Vagina (tissue), 2 donors: Measurements from ENCODE around the gene PIMREG. TPM values are rescaled to one million over a fixed set of nuclear protein-coding genes. Genes with fewer than 3 reads are reported as not detected.

ENCODE experiments used
- DNase-seq, 2 donors: peaks; one replicate each; pipeline ENCODE4 v3.0.0-alpha.2; 2017; ENCODE audit errors: extremely low spot score in 2 of 2
- H3K27ac ChIP-seq: fragments of 200-600 bp; sonication (generic); one replicate; pipeline ENCODE4 v1.5.1; 2019
- H3K27me3 ChIP-seq: fragments of 200-600 bp; sonication (generic); one replicate; pipeline ENCODE4 v1.5.1; 2019
- H3K36me3 ChIP-seq, 2 donors: fragments of 200-600 bp; sonication (generic); one replicate each; pipeline ENCODE4 v1.5.1; 2017 to 2019
- H3K4me1 ChIP-seq: fragments of 200-600 bp; sonication (generic); one replicate; pipeline ENCODE4 v1.5.1; 2019
- H3K4me3 ChIP-seq, 2 donors: fragments of 200-600 bp; sonication (generic); 1 replicate in 1 of 2; 2 replicates in 1 of 2; pipeline ENCODE4 v1.5.1; 2016 to 2019
- H3K9me3 ChIP-seq: fragments of 200-600 bp; sonication (generic); one replicate; pipeline ENCODE4 v1.5.1; 2019
- CTCF ChIP-seq, 3 experiments: fragments of 450-650 bp in 2 of 3; fragments of 200-600 bp in 1 of 3; sonication (generic) in 1 of 3; IDR thresholded peaks; one replicate each; pipeline ENCODE4 v1.5.1; 2017 to 2019; ENCODE audit warnings: antibody characterized with exemption in 3 of 3, mild to moderate bottlenecking in 2 of 3, moderate library complexity in 2 of 3
- POLR2A ChIP-seq, 2 donors: fragments of 450-650 bp; IDR thresholded peaks; one replicate each; pipeline ENCODE4 v1.6.1; 2017; ENCODE audit warnings: antibody characterized with exemption in 2 of 2, mild to moderate bottlenecking in 2 of 2, moderate library complexity in 2 of 2
- POLR2AphosphoS5 ChIP-seq, 2 donors: sonication (generic); formaldehyde crosslinking; IDR thresholded peaks; one replicate each; pipeline ENCODE4 v1.9.0; 2017; ENCODE audit warnings: antibody characterized with exemption in 2 of 2, mild to moderate bottlenecking in 2 of 2, low read depth in 1 of 2; ENCODE audit not compliant: insufficient read depth in 1 of 2
- intact Hi-C: fragments of 100-400 bp; cut with DNase I; formaldehyde crosslinking; loops from one replicate; pipeline ENCODE4 v1.15.1; 2023
- total RNA-seq: library from RNA; depleted of rRNA; stranded (reverse); fragments of >200 nt; gene quantifications from one replicate; pipeline ENCODE4 v1.2.3, GENCODE V29; 2016

The PIMREG gene
- total RNA-seq, 1 donor from 2014 or later: 0.74 TPM

- no peak for DNase-seq
- intact Hi-C loops: no loop called here
- TF ChIP-seq POLR2A (IDR thresholded peaks at IDR 0.05) (no peak), CTCF (IDR thresholded peaks at IDR 0.05) (no peak), POLR2AphosphoS5 (IDR thresholded peaks at IDR 0.05; ENCODE audit: insufficient read depth in 1 of 2, low read depth in 1 of 2) (no peak)
- Histone ChIP-seq H3K27ac (no peak overlapping the region), H3K9me3 (no peaks in the 10 kb centered on the region), H3K27me3 (no peaks in the 10 kb centered on the region), H3K4me1 (no peaks in the 10 kb centered on the region), H3K4me3 (no peak overlapping the region), H3K36me3 (no peaks in the 10 kb centered on the region)
Observed at GRCh38 chr17:6437466-6437865, 6.8 kb upstream of the PIMREG start.

DNA sequence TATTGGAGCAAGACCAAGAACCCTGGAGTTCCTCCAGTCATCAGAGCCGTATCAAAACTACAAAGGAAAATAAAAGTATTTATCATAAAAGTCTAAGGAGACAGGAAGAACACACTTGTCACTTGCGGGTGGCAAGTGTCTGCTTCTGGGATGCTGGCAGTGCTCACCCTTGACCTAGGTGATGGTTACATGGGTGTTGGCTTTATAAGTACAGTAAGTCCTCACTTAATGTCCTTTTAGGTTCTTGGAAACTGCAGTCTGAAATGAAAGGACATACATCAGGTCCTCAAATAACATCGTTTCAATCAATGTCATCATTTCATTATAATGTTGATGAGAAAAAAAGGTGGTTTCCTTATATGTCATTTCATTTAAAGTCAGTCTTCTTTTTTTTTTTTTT lies 6.3 kb upstream of the PIMREG start:
- no peak overlapping the region for H3K27ac ChIP-seq
- no peaks in the 10 kb centered on the region for H3K27me3 ChIP-seq
- no peak for DNase-seq
- no peak for TF ChIP-seq POLR2A (IDR thresholded peaks at IDR 0.05)
- TF ChIP-seq POLR2AphosphoS5 (IDR thresholded peaks at IDR 0.05; ENCODE audit: insufficient read depth in 1 of 2, low read depth in 1 of 2): no peak
- no peak for TF ChIP-seq CTCF (IDR thresholded peaks at IDR 0.05)
- H3K36me3 ChIP-seq: no peaks in the 10 kb centered on the region
- H3K4me3 ChIP-seq: no peak overlapping the region
- H3K9me3 ChIP-seq: no peaks in the 10 kb centered on the region
- intact Hi-C loops: no loop called here
- H3K4me1 ChIP-seq: no peaks in the 10 kb centered on the region

GRCh38 chr17:6439951-6440350 lies 4.3 kb upstream of the PIMREG start:
- DNase-seq: no peak
- H3K27ac ChIP-seq: no peak overlapping the region
- intact Hi-C loops: no loop called here
- peaks cover 14% of the 10 kb centered on the region for H3K4me1 ChIP-seq
- TF ChIP-seq POLR2AphosphoS5 (IDR thresholded peaks at IDR 0.05; ENCODE audit: insufficient read depth in 1 of 2, low read depth in 1 of 2) (no peak), CTCF (IDR thresholded peaks at IDR 0.05) (no peak), POLR2A (IDR thresholded peaks at IDR 0.05) (no peak)
- H3K36me3 ChIP-seq: no peaks in the 10 kb centered on the region
- no peaks in the 10 kb centered on the region for H3K27me3 ChIP-seq
- no peaks in the 10 kb centered on the region for H3K9me3 ChIP-seq
- H3K4me3 ChIP-seq: no peak overlapping the region

- no peaks in the 10 kb centered on the region for H3K9me3 ChIP-seq
- H3K27me3 ChIP-seq: no peaks in the 10 kb centered on the region
- no peak overlapping the region for H3K4me3 ChIP-seq
- TF ChIP-seq POLR2AphosphoS5 (IDR thresholded peaks at IDR 0.05; ENCODE audit: insufficient read depth in 1 of 2, low read depth in 1 of 2) (no peak), CTCF (IDR thresholded peaks at IDR 0.05) (no peak), POLR2A (IDR thresholded peaks at IDR 0.05) (no peak)
- intact Hi-C loops: no loop called here
- no peak overlapping the region for H3K27ac ChIP-seq
- no peaks in the 10 kb centered on the region for H3K36me3 ChIP-seq
- DNase-seq: no peak
- peaks cover 14% of the 10 kb centered on the region for H3K4me1 ChIP-seq
Observed at GRCh38 chr17:6442775-6443174, 1.5 kb upstream of the PIMREG start.

DNA sequence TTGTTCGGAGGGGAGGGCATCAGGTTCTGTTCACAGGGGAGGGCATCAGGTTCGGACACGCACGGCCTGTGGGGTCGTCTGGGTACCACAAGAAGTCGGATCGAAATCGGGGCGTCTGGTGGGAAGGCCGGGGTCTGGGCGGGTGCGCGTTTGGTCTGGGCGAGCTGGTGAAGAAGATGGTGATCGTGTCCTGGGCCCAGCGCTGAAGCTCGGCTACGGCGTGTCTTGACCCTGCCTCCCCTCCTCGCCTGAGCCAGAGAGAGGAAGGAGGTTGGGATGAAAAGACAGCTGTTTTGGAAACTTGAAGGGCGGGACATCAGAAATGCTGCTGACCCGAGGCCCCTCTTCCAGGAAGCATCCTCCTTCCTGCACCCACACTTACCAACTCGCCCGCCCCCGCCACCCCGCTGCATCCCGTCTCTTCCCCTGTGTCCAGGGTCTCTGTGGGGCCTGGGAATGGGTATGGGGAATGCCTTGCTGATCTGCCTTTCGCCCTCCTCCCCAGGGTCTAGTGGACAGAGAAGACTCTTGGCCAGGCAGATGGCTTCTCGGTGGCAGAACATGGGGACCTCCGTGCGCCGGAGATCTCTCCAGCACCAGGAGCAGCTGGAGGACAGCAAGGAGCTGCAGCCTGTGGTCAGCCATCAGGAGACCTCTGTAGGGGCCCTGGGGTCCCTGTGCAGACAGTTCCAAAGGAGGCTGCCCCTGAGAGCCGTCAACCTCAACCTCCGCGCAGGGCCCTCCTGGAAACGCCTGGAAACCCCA lies 498 bp downstream of the PIMREG start:
- no peak for DNase-seq
- no peaks in the 10 kb centered on the region for H3K9me3 ChIP-seq
- H3K27ac ChIP-seq: no peak overlapping the region
- peak overlapping the region; percentile 47 to 53 for H3K4me3 ChIP-seq
- H3K36me3 ChIP-seq: no peaks in the 10 kb centered on the region
- no peak for TF ChIP-seq POLR2AphosphoS5 (IDR thresholded peaks at IDR 0.05; ENCODE audit: insufficient read depth in 1 of 2, low read depth in 1 of 2)
- H3K27me3 ChIP-seq: no peaks in the 10 kb centered on the region
- intact Hi-C loops: no loop called here
- H3K4me1 ChIP-seq: peaks cover 14% of the 10 kb centered on the region
